OCI-M1 (cell line): Measurements from ENCODE around the gene RHOJ.
"Not testable (repeated sequence)": the region's sequence is repeated elsewhere in the genome, so short reads cannot be mapped to it uniquely, and the experiment has no call there.

Source experiments
- DNase-seq: peaks from one replicate; lab custom pipeline; 2025; lab: John Stamatoyannopoulos, UW

Gene RHOJ

DNA sequence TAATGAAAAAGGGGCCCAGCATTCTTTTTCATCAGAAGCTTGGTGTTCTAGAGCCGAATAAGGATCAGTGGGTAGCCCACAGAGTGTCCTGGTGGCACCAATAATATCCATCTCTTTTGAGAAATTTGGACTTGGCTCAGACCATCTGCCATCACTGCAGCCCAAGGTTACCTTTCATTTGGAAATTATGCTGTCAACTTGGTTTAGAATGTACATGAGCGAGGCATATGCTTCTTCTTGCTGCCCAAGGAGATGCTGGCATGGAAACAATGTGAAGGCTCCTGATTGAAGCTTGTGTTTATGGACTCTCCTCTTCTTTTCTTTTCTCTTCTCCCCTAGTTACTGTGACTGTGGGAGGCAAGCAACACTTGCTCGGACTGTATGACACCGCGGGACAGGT lies 64.5 kb downstream of the RHOJ start:
- DNase-seq, result no peak

DNA sequence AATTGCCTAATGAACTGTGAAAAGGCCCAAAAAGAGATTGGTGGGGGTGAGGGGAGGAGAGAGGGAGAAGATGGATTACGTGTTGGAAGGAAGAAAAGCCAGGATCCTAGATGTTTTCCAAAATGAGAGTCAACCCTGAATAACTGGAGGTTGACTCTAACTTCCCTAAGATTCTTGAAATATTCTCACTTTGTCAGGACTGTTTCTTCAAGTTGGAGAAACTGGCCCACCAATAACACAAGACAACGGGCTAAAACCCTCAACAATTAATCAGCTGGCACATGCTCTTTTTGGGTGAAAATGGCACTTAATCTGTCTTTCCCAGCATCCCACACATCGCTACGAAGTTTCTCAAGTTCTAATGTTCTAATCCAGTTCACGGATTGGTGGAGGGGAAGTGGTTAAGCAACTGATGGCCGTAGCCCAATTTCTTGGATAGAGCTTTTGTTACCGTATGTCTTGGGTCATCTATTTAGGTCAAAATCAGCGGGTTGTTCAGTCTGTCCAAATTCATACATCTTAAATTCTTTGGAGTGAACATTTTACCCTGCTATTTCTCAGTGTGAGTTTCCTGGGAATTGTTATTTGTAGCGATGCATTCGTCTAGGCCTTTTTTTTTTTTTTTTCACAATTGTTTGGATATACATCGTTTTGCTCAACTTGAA lies 65.5 kb downstream of the RHOJ start:
- DNase-seq, result no peak

GRCh38 chr14:63273129-63273528 lies 68.9 kb downstream of the RHOJ start:
- DNase-seq, result no peak

DNA sequence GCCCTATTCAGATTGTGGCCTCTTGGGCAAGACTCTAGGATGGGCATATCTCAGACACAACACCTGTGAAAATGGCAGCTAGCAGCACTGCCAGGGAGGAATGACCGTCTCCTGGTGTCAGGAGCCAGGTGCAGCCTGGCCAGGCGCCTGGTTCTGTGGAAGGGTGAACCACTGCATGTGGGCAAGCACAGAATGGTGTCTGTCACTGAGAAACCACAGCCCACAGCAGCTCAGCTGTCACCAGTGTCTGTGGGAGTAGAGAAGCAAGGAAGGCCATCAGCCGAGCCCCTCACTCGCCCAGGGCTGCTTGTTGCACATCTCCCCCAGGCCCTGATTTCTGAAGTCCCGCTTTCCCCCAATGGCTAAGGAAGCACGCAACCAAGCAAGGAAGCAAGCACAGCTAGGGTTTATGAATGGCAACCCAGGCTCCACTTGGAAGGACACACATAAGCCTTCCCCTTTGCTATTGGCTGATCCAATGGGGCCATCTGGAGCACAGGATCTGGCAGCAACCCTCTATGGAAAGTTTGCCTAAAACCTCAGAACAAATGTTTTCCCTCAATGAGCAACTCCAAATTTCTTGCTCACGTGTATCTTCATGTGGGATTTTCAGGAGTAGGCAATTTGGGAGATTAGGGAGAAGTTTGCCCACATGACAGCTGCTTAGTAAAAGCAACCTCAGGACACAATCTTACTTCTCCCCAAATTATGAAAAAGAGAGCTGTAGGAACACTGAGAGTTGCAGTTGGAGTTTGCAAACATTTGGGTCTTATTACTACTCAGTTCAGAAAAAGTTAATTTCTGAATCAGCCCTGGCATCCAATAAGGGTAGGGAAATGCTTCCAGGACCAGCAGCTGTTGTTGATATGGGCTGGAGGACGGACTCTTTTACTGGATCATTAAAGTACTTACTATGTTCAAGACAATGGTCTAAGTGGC lies 69.7 kb downstream of the RHOJ start:
- DNase-seq, result no peak

GRCh38 chr14:63275611-63276010 lies 71.4 kb downstream of the RHOJ start:
- DNase-seq, result no peak

DNA sequence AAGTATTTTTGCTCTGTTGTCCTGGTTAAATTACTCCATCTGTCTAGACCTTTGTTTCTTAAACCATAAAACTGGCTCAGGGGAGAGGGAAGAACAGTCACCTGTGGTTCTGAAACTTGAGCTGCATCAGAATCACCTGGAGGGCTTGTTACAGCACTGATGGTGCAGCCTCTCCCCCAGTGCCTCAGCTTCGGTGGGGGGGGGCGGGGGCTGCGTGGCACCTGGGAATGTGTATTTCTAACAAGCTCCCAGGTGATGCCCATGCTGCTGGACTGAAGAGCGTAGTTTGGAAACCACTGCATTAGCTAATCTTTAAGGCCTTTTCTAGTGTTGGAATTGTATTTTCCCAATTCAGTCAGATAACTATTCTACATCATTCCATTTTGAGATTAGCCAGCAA lies 71.8 kb downstream of the RHOJ start:
- DNase-seq, result no peak

- peak; percentile 48 for DNase-seq
Observed at GRCh38 chr14:63276492-63277342, 72.5 kb downstream of the RHOJ start.

DNA sequence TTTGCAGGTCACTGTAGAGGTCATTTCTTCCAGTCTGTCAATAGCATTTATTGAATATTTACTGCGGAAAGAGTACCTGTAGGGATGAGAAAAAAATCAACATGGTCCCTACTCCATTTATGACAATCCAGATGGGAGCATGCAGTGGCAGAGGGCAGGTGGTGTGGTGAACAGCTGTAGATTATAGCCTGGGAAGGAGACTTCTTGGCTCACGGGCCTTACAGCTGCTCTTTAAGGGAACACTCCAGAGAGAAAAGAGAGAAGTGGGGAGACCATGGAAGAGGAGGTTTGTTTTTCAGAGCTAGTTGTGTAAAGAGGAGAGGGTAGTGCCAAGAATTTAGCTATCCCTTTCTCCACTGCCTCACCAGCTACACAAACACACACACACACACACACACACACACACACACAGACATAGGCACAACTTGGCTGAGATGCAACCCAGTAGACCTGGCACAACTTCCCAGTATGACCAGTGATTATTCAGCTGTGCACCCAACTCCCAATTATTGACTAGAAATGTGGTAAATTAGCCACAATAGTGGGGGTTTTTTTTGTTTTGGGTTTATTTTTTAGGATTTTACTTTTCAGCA lies 73.4 kb downstream of the RHOJ start:
- DNase-seq, result no peak

- DNase-seq, result not testable (repeated sequence)
Observed at GRCh38 chr14:63279933-63280332, 75.7 kb downstream of the RHOJ start.

DNA sequence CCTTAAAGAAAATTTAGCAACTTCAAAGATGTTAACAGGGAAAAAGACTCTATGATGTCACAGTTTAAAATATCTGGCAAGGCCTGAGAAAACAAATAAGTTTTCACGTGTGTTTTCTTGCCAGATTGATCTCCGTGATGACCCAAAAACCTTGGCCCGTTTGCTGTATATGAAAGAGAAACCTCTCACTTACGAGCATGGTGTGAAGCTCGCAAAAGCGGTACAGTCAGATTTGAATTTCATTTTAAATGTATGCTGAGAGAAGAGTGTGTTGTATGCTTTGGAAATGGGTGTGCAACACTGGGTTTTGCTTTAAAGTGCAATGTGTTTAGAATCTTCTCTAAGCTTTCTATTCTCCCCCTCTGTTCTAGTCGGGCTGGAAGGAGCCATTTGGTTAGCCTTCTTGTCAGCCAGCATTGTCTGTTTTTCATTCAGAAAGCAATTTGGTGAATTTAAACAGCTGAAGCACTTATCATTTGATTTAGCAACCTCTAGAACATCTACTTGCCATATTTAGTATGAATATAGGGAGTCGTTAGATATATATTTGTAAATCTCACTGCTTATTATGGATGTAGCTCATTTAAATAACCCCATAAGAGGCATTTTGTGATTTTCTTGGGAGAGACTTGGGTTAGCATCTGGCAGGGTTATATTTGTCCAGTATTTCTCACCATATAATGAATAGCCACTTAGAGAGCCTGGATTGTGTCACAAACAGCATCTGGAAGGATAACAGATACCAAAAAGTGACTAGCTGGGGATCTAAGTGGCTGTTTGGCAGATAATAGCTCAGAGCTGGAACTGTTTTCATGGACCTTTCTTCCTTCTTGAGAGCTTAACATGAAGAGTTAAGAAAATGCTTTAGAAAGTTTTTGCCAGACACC lies 79.0 kb downstream of the RHOJ start:
- no peak for DNase-seq

DNA sequence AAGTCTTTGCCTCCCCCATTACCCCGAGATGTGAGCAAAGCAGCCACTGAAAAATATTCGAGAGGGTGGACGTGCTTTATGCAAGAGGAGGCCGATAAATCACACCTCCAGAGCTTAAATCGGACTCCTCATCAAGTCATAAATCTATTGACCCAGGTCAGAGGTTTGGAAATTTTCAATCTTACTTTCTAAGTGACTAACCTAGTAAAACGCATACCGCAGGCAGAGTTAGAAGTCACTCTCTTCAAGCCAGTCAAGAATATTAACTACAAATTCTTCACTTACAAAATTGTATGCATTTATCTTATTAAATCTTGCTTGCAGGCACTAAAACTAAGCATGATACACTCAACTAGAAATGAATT lies 79.6 kb downstream of the RHOJ start:
- DNase-seq, result no peak

- DNase-seq, result no peak
Observed at GRCh38 chr14:63286071-63286470, 81.8 kb downstream of the RHOJ start.

DNA sequence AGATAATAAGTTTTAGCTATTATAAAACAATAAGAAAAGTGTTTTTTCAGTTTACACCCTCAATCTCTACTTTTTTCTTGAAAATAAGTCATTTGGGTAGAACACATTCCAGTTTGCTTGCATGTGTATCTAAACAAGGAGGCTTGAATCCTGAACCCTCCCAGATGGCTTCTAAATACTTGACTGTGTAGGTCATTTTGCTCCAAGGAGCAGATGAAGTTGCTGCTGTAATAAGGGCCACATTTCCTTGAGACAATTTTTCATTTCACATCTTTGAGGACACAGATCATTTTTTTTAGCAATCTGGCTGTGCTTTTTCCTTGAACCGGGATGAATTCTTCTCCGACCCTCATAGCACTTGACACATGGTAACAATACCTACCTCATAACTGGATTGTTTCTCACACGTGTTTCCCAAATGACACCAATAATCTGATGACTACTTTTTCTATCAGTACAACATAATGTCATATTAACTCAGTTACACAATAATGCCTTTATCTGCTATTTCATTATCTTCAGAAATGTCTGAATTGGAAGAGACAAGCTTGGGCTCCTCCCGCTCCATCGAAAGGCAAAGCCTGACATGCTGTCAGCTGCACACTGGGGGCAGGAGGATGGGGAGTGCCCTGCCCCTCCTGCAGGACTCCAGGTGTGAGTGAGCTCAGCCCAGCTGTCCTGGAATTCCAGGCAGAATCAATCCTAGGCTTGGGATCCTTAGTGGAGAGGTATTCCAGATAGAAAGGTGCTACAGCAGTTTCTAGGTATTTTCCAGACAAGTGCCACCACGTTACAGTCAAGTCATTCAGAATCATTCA lies 83.6 kb downstream of the RHOJ start:
- DNase-seq, result no peak

DNA sequence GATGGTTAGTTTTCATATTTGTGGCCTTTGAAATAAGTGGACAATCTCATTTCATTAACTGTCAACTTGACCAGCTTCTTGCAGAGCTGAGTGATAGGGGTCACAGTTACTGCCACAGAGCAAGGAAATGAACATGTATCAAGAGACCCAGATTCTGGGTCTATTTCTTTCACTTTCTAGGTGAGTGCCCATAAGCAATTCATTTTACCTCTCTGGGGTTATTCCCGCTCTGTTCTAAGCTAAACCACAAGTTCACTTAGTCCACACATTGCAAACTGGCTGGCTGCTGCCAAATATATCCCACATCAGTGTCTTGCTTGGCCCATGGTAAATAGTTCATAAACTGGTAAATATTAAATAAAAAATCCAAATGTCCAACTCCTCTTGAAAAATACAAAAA lies 84.6 kb downstream of the RHOJ start:
- DNase-seq, result no peak

DNA sequence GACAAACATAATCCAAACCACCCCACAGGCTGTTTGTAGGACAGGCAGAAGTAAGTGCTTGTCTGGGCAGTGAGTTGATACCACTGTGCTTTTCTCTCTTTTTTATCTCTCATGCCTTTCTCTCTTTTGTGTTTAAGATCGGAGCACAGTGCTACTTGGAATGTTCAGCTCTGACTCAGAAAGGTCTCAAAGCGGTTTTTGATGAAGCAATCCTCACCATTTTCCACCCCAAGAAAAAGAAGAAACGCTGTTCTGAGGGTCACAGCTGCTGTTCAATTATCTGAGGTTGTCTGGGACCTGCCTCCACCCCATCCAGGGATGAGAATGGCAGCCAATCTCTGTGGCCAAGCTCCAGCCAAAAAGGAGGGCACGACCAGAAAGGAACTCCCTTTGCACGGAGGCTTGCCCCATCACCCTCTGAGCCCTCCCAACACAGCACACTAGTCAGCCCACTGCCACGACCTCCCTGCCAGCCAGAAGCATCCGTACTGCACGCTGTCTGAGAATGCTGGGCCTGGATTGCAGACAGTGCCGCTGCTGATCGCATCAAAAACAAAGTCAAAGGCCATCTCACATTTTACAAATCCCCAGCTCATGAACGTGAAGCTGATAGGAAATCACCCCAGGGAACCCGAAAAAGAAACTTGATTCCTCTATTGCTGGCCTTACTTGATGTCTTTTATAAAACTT lies 86.6 kb downstream of the RHOJ start:
- DNase-seq, result no peak

GRCh38 chr14:63292805-63293204 lies 88.6 kb downstream of the RHOJ start:
- DNase-seq, result no peak

GRCh38 chr14:63295231-63295685 lies 91.0 kb downstream of the RHOJ start:
- no peak for DNase-seq

DNA sequence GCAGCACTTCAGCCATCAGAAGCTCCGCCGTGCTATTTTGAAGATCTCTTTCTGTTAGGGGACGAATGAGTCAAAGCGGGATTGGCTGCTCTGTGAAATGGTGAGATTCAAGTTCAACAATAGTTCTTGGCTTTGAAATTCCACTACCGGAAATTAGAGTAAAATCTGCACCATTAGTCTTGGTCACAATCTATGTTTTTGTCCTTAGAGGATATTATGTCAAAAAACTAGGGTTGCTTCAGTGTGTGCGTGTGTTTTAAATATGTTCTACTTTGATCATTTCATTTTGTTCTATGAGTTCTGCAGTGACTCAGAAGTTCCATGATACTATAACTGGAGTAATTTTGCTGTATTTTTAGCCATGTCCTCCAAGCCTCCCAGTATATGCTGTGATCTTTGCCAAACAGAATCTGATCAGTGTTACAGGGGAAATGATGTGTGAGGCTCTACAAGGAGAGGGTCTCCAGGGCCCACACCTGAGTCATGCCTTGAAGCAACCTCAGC lies 91.9 kb downstream of the RHOJ start:
- no peak for DNase-seq

GRCh38 chr14:63297372-63298063 lies 93.3 kb downstream of the RHOJ start:
- no peak for DNase-seq
